Measurements from ENCODE around the gene SLC9A9.

- no peak for TF ChIP-seq CTCF (IDR thresholded peaks at IDR 0.05 in 4 of 5, conservative IDR thresholded peaks at IDR 0.05 in 1 of 5)
- no peak for TF ChIP-seq POLR2A (IDR thresholded peaks at IDR 0.05)
These were observed 606.2 kb downstream of the SLC9A9 start for GRCh38 chr3:143242101-143242500.
